Muscle of leg (tissue), 11 donors: ENCODE data around the gene DDX39B. TPM values are rescaled to one million over a fixed set of nuclear protein-coding genes. Genes with fewer than 3 reads are reported as not detected.
"Not testable (repeated sequence)": the region's sequence is repeated elsewhere in the genome, so short reads cannot be mapped to it uniquely, and the experiment has no call there.

Experiments used
- DNase-seq: peaks from one replicate; pipeline ENCODE4 v3.0.0; 2013
- H3K27ac ChIP-seq: one replicate; pipeline ENCODE4 v1.5.1; 2013; ENCODE audit warnings: mild to moderate bottlenecking, low read length, control low read depth
- H3K27me3 ChIP-seq: one replicate; pipeline ENCODE4 v1.6.1; 2013; ENCODE audit warnings: low read length; ENCODE audit not compliant: control insufficient read depth, insufficient read depth
- H3K36me3 ChIP-seq: one replicate; pipeline ENCODE4 v1.6.1; 2013; ENCODE audit warnings: low read length; ENCODE audit not compliant: control insufficient read depth, insufficient read depth
- H3K4me1 ChIP-seq: one replicate; pipeline ENCODE4 v1.6.1; 2013; ENCODE audit warnings: low read length; ENCODE audit not compliant: control insufficient read depth, insufficient read depth
- H3K4me3 ChIP-seq: one replicate; pipeline ENCODE4 v1.5.1; 2013; ENCODE audit warnings: low read length, control low read depth
- H3K9me3 ChIP-seq: replicated peaks from 2 replicates; pipeline ENCODE4 v1.6.1; 2013; ENCODE audit warnings: low read depth, low read length; ENCODE audit not compliant: control insufficient read depth
- WGBS: methylation state at CpG from one replicate; pipeline ENCODE4 v1.1.5; 2013; ENCODE audit warnings: missing lambda C conversion rate; ENCODE audit not compliant: insufficient coverage; 5-methylcytosine and 5-hydroxymethylcytosine counted together
- polyA plus RNA-seq, 8 donors: library from polyadenylated mRNA; unstranded; fragments of 120-200 nt; gene quantifications; one replicate each; pipeline versions ENCODE4 v1.2.1 to v1.2.3, GENCODE V29; 2013; ENCODE audit warnings: inconsistent platforms in 1 of 8, low replicate concordance in 1 of 8; ENCODE audit not compliant: insufficient read length in 8 of 8, insufficient read depth in 1 of 8
- total RNA-seq: library from RNA; stranded (reverse); fragments of 120-200 nt; gene quantifications from one replicate; pipeline ENCODE4 v1.2.4, GENCODE V29; 2013

The DDX39B gene
- total and polyA plus RNA-seq, 9 donors: 311 to 433 (median 371) TPM

DNA sequence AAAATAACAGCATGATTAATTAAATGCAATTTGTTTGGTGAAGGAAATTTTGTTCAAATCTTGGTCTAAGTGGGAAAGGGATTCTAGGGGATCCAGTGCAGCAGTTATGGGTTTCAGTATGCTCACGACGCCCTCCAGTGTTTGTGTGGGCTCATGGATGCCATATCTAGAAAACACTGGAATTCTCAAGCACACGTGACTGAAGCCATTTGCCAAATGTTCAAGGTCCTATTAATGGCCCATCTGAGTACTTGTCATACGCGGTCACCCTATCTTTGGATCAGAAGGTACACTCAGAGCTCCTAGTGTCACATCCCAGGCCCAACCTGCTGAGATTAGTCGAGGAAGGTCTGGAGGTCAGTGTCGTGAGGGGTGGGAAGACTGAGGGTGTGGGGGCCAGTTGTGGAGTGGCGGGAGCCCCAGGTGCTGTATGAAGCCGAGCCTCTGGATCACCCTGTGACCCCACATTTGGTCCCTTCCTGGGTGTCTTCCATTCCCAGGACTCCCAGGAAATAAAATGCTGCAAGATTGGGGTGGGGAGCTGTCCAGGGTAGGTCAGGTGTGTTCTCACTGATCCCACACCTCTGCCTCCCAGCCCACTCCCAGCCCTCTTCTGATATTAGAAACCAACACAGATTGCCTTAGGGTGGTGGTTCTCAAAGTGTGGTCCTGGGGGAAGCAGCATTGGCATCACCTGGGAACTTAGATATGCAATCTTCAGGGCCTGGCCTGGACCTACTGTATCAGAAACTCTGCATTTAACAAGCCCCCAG lies 55.6 kb downstream of the DDX39B start:
- not testable (repeated sequence) for H3K4me1 ChIP-seq, H3K9me3 ChIP-seq, H3K36me3 ChIP-seq, H3K27ac ChIP-seq, H3K4me3 ChIP-seq, DNase-seq
- peaks cover 16% of the 10 kb centered on the region for H3K27me3 ChIP-seq
- WGBS: no CpG with 5 or more reads among the region's 9 CpGs

DNA sequence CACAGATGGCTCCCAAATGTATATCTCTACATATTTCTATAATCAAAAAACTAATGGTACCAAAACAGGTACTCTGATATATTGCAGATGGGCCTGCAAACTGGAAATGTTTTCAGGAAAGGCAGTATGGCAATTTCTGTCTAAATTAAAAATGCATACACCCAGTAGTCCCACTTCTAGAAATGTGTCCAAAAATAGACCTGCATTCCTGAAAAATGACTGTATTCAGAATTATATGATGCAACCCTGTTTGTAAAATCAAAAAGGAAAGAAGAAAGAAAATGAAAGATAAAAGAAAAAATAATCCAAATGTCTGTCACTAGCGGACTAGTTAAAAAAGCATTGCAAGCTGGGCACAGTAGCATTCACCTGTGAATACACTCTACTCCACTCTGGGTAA lies 56.7 kb downstream of the DDX39B start:
- H3K4me1 ChIP-seq: no peaks in the 10 kb centered on the region
- H3K27me3 ChIP-seq: peaks cover 11% of the 10 kb centered on the region
- no peak overlapping the region for H3K4me3 ChIP-seq
- H3K27ac ChIP-seq: no peak overlapping the region
- H3K9me3 ChIP-seq: no peaks in the 10 kb centered on the region
- no CpG with 5 or more reads among the region's 1 CpG for WGBS
- H3K36me3 ChIP-seq: no peaks in the 10 kb centered on the region
- DNase-seq: no peak

GRCh38 chr6:31483392-31483791 lies 58.4 kb downstream of the DDX39B start:
- WGBS: no CpG with 5 or more reads among the region's 2 CpGs
- Histone ChIP-seq H3K9me3 (no peaks in the 10 kb centered on the region), H3K36me3 (no peaks in the 10 kb centered on the region), H3K4me1 (no peaks in the 10 kb centered on the region), H3K27ac (no peak overlapping the region), H3K4me3 (no peak overlapping the region), H3K27me3 (peaks cover 13% of the 10 kb centered on the region)
- DNase-seq: no peak

- no peaks in the 10 kb centered on the region for H3K4me1 ChIP-seq
- H3K27me3 ChIP-seq: peaks cover 13% of the 10 kb centered on the region
- H3K36me3 ChIP-seq: no peaks in the 10 kb centered on the region
- DNase-seq: no peak
- 53% methylated on average over 3 of the region's 11 CpGs for WGBS
- H3K4me3 ChIP-seq: no peak overlapping the region
- no peaks in the 10 kb centered on the region for H3K9me3 ChIP-seq
- H3K27ac ChIP-seq: no peak overlapping the region
Observed at GRCh38 chr6:31480574-31480973, 61.2 kb downstream of the DDX39B start.

Other genes starting within 250 kb of the DDX39B start
- gene HLA-B, start 184.8 kb downstream of the DDX39B start, total RNA-seq: 139 TPM
- 100 to 1,000 TPM in 7 of 8 donors, 10 to 100 TPM in 1; 93.4 to 266 (median 132) TPM for gene HLA-B, start 184.8 kb downstream of the DDX39B start, polyA plus RNA-seq
- gene MICA, start 138.4 kb downstream of the DDX39B start, total RNA-seq: 13.0 TPM
- 10 to 100 TPM in 1 of 8 donors, 1 to 10 TPM in 7; 4.2 to 11.6 (median 6.8) TPM for gene MICA, start 138.4 kb downstream of the DDX39B start, polyA plus RNA-seq
- gene MICB, start 43.9 kb downstream of the DDX39B start, total RNA-seq: 0.75 TPM
- gene MICB, start 43.9 kb downstream of the DDX39B start, polyA plus RNA-seq: 1 to 10 TPM in 4 of 8 donors, under 1 TPM in 4; 0.39 to 1.4 (median 1.0) TPM
- gene MCCD1, start 13.0 kb downstream of the DDX39B start, total RNA-seq: not detected
- gene MCCD1, start 13.0 kb downstream of the DDX39B start, polyA plus RNA-seq: not detected
- gene ATP6V1G2, start 4.6 kb upstream of the DDX39B start, total RNA-seq: 1.4 TPM
- gene ATP6V1G2, start 4.6 kb upstream of the DDX39B start, polyA plus RNA-seq: 1 to 10 TPM; 2.1 to 5.6 (median 4.6) TPM
- 19.1 TPM for gene NFKBIL1, start 5.6 kb upstream of the DDX39B start, total RNA-seq
- gene NFKBIL1, start 5.6 kb upstream of the DDX39B start, polyA plus RNA-seq: 10 to 100 TPM; 16.3 to 20.6 (median 17.2) TPM
- 0.04 TPM for gene LTA, start 30.3 kb upstream of the DDX39B start, total RNA-seq
- gene LTA, start 30.3 kb upstream of the DDX39B start, polyA plus RNA-seq: under 1 TPM in 5 of 8 donors, not detected in 3; 0.12 to 0.26 (median 0.19) TPM
- 0.22 TPM for gene TNF, start 33.6 kb upstream of the DDX39B start, total RNA-seq
- gene TNF, start 33.6 kb upstream of the DDX39B start, polyA plus RNA-seq: under 1 TPM in 6 of 8 donors, not detected in 2; 0.08 to 0.80 (median 0.25) TPM
- 0.58 TPM for gene LTB, start 40.4 kb upstream of the DDX39B start, total RNA-seq
- gene LTB, start 40.4 kb upstream of the DDX39B start, polyA plus RNA-seq: 1 to 10 TPM; 1.1 to 2.9 (median 2.3) TPM
- gene LST1, start 44.3 kb upstream of the DDX39B start, total RNA-seq: 9.0 TPM
- 1 to 10 TPM; 5.0 to 7.7 (median 6.8) TPM for gene LST1, start 44.3 kb upstream of the DDX39B start, polyA plus RNA-seq
- gene NCR3, start 51.0 kb upstream of the DDX39B start, total RNA-seq: not detected
- under 1 TPM in 1 of 8 donors, not detected in 7; 0.14 TPM for gene NCR3, start 51.0 kb upstream of the DDX39B start, polyA plus RNA-seq
- gene AIF1, start 73.2 kb upstream of the DDX39B start, total RNA-seq: 29.2 TPM
- gene AIF1, start 73.2 kb upstream of the DDX39B start, polyA plus RNA-seq: 10 to 100 TPM; 18.7 to 29.5 (median 21.1) TPM
- gene PRRC2A, start 78.7 kb upstream of the DDX39B start, total RNA-seq: 51.3 TPM
- 100 to 1,000 TPM; 124 to 175 (median 153) TPM for gene PRRC2A, start 78.7 kb upstream of the DDX39B start, polyA plus RNA-seq
- gene BAG6, start 110.7 kb upstream of the DDX39B start, total RNA-seq: 150 TPM
- gene BAG6, start 110.7 kb upstream of the DDX39B start, polyA plus RNA-seq: 100 to 1,000 TPM; 170 to 229 (median 214) TPM
- gene APOM, start 113.9 kb upstream of the DDX39B start, total RNA-seq: 2.6 TPM
- 1 to 10 TPM; 3.5 to 8.5 (median 4.1) TPM for gene APOM, start 113.9 kb upstream of the DDX39B start, polyA plus RNA-seq
- gene C6orf47, start 118.8 kb upstream of the DDX39B start, total RNA-seq: 17.1 TPM
- gene C6orf47, start 118.8 kb upstream of the DDX39B start, polyA plus RNA-seq: 10 to 100 TPM; 13.7 to 18.9 (median 14.7) TPM
- 9.8 TPM for gene GPANK1, start 123.0 kb upstream of the DDX39B start, total RNA-seq
- gene GPANK1, start 123.0 kb upstream of the DDX39B start, polyA plus RNA-seq: 10 to 100 TPM; 13.8 to 19.0 (median 15.7) TPM
- gene CSNK2B, start 124.1 kb upstream of the DDX39B start, total RNA-seq: 107 TPM
- 100 to 1,000 TPM; 127 to 175 (median 140) TPM for gene CSNK2B, start 124.1 kb upstream of the DDX39B start, polyA plus RNA-seq
- gene LY6G5B, start 128.0 kb upstream of the DDX39B start, total RNA-seq: 4.9 TPM
- 10 to 100 TPM in 5 of 8 donors, 1 to 10 TPM in 3; 5.8 to 16.7 (median 12.8) TPM for gene LY6G5B, start 128.0 kb upstream of the DDX39B start, polyA plus RNA-seq
- gene LY6G5C, start 139.1 kb upstream of the DDX39B start, total RNA-seq: 0.80 TPM
- 1 to 10 TPM in 7 of 8 donors, under 1 TPM in 1; 0.70 to 3.9 (median 2.2) TPM for gene LY6G5C, start 139.1 kb upstream of the DDX39B start, polyA plus RNA-seq
- 50.8 TPM for gene ABHD16A, start 161.3 kb upstream of the DDX39B start, total RNA-seq
- 10 to 100 TPM; 42.0 to 55.8 (median 44.9) TPM for gene ABHD16A, start 161.3 kb upstream of the DDX39B start, polyA plus RNA-seq
- gene LY6G6F, start 164.9 kb upstream of the DDX39B start, total RNA-seq: not detected
- gene LY6G6F, start 164.9 kb upstream of the DDX39B start, polyA plus RNA-seq: not detected
- gene LY6G6D, start 173.3 kb upstream of the DDX39B start, total RNA-seq: 0.58 TPM
- gene LY6G6D, start 173.3 kb upstream of the DDX39B start, polyA plus RNA-seq: 1 to 10 TPM in 1 of 8 donors, under 1 TPM in 4, not detected in 3; 0.31 to 1.7 (median 0.75) TPM
- 0.09 TPM for gene LY6G6C, start 179.7 kb upstream of the DDX39B start, total RNA-seq
- gene LY6G6C, start 179.7 kb upstream of the DDX39B start, polyA plus RNA-seq: 1 to 10 TPM in 1 of 8 donors, under 1 TPM in 6, not detected in 1; 0.15 to 1.2 (median 0.37) TPM
- gene MPIG6B, start 181.4 kb upstream of the DDX39B start, total RNA-seq: 0.09 TPM
- gene MPIG6B, start 181.4 kb upstream of the DDX39B start, polyA plus RNA-seq: 1 to 10 TPM in 1 of 8 donors, under 1 TPM in 7; 0.44 to 1.2 (median 0.74) TPM
- 101 TPM for gene DDAH2, start 187.3 kb upstream of the DDX39B start, total RNA-seq
- gene DDAH2, start 187.3 kb upstream of the DDX39B start, polyA plus RNA-seq: 100 to 1,000 TPM; 111 to 147 (median 135) TPM
- 219 TPM for gene CLIC1, start 194.5 kb upstream of the DDX39B start, total RNA-seq
- gene CLIC1, start 194.5 kb upstream of the DDX39B start, polyA plus RNA-seq: 100 to 1,000 TPM; 117 to 177 (median 152) TPM
- gene MSH5, start 198.0 kb upstream of the DDX39B start, total RNA-seq: 9.1 TPM
- 10 to 100 TPM in 6 of 8 donors, 1 to 10 TPM in 2; 5.3 to 20.8 (median 11.5) TPM for gene MSH5, start 198.0 kb upstream of the DDX39B start, polyA plus RNA-seq
- gene SAPCD1, start 220.7 kb upstream of the DDX39B start, total RNA-seq: 2.7 TPM
- gene SAPCD1, start 220.7 kb upstream of the DDX39B start, polyA plus RNA-seq: 1 to 10 TPM; 1.4 to 6.3 (median 2.9) TPM
- 1.2 TPM for gene VWA7, start 235.3 kb upstream of the DDX39B start, total RNA-seq
- 1 to 10 TPM in 7 of 8 donors, under 1 TPM in 1; 0.71 to 2.1 (median 1.6) TPM for gene VWA7, start 235.3 kb upstream of the DDX39B start, polyA plus RNA-seq